Nephron (organoid): ENCODE data around the gene PGBD5.

Source experiments
- H3K27ac Mint-ChIP-seq, 3 experiments: 2 replicates each; pipeline ENCODE4 v1.8.0; 2020; ENCODE audit warnings: mixed read lengths in 3 of 3, mild to moderate bottlenecking in 2 of 3, moderate library complexity in 1 of 3
- H3K27me3 Mint-ChIP-seq: 2 replicates; pipeline ENCODE4 v1.8.0; 2021; ENCODE audit warnings: low read depth, mild to moderate bottlenecking, moderate library complexity, mixed read lengths
- H3K36me3 Mint-ChIP-seq: 2 replicates; pipeline ENCODE4 v1.8.0; 2020; ENCODE audit warnings: low read depth, mixed read lengths
- H3K4me1 Mint-ChIP-seq: 2 replicates; pipeline ENCODE4 v1.8.0; 2020; ENCODE audit warnings: mixed read lengths
- H3K4me3 Mint-ChIP-seq, 3 experiments: 2 replicates each; pipeline ENCODE4 v1.8.0; 2020; ENCODE audit warnings: mild to moderate bottlenecking in 3 of 3, mixed read lengths in 3 of 3, moderate library complexity in 2 of 3
- H3K9me3 Mint-ChIP-seq: 2 replicates; pipeline ENCODE4 v1.8.0; 2020; ENCODE audit warnings: mixed read lengths
- CTCF ChIP-seq, 3 experiments: fragments of 200-600 bp; sonication (generic); IDR thresholded peaks; one replicate each; pipeline ENCODE4 v1.5.0; 2021; ENCODE audit warnings: antibody characterized with exemption in 3 of 3; ENCODE audit not compliant: unreplicated experiment in 3 of 3

The PGBD5 gene

GRCh38 chr1:230308039-230308438 is 118.1 kb downstream of the PGBD5 start:
- peaks cover 39% of the 10 kb centered on the region for H3K4me1 Mint-ChIP-seq
- no peaks in the 10 kb centered on the region for H3K9me3 Mint-ChIP-seq
- peaks cover 17% of the 10 kb centered on the region for H3K27me3 Mint-ChIP-seq
- H3K36me3 Mint-ChIP-seq: no peaks in the 10 kb centered on the region
- H3K4me3 Mint-ChIP-seq: no peak overlapping the region
- peak overlapping the region in 2 of 3 experiments; percentile 8 to 18 for H3K27ac Mint-ChIP-seq
- no peak for TF ChIP-seq CTCF (IDR thresholded peaks at IDR 0.05; ENCODE audit: unreplicated experiment in 3 of 3)

- Mint-ChIP-seq H3K36me3 (no peaks in the 10 kb centered on the region), H3K9me3 (no peaks in the 10 kb centered on the region), H3K27me3 (peaks cover 20% of the 10 kb centered on the region), H3K4me3 (no peak overlapping the region), H3K27ac (peak overlapping the region in 2 of 3 experiments; percentile 8 to 36), H3K4me1 (peaks cover 40% of the 10 kb centered on the region)
- TF ChIP-seq CTCF (IDR thresholded peaks at IDR 0.05; ENCODE audit: unreplicated experiment in 3 of 3): no peak
Measured at GRCh38 chr1:230307213-230307612, 118.9 kb downstream of the PGBD5 start.

GRCh38 chr1:230306169-230306568 is 120.0 kb downstream of the PGBD5 start:
- Mint-ChIP-seq H3K36me3 (no peaks in the 10 kb centered on the region), H3K27me3 (peaks cover 22% of the 10 kb centered on the region), H3K4me3 (no peak overlapping the region), H3K27ac (peak overlapping the region in 1 of 3 experiments; percentile 53), H3K4me1 (peaks cover 40% of the 10 kb centered on the region), H3K9me3 (no peaks in the 10 kb centered on the region)
- no peak for TF ChIP-seq CTCF (IDR thresholded peaks at IDR 0.05; ENCODE audit: unreplicated experiment in 3 of 3)

- peaks cover 3% of the 10 kb centered on the region for H3K9me3 Mint-ChIP-seq
- H3K27me3 Mint-ChIP-seq: peaks cover 19% of the 10 kb centered on the region
- no peak overlapping the region for H3K4me3 Mint-ChIP-seq
- H3K27ac Mint-ChIP-seq: no peak overlapping the region
- peaks cover 35% of the 10 kb centered on the region for H3K4me1 Mint-ChIP-seq
- no peaks in the 10 kb centered on the region for H3K36me3 Mint-ChIP-seq
- no peak for TF ChIP-seq CTCF (IDR thresholded peaks at IDR 0.05; ENCODE audit: unreplicated experiment in 3 of 3)
Measured at GRCh38 chr1:230303822-230304221, 122.3 kb downstream of the PGBD5 start.

- no peak overlapping the region for H3K4me3 Mint-ChIP-seq
- no peaks in the 10 kb centered on the region for H3K36me3 Mint-ChIP-seq
- H3K27ac Mint-ChIP-seq: no peak overlapping the region
- no peak for TF ChIP-seq CTCF (IDR thresholded peaks at IDR 0.05; ENCODE audit: unreplicated experiment in 3 of 3)
- H3K4me1 Mint-ChIP-seq: peaks cover 34% of the 10 kb centered on the region
- H3K27me3 Mint-ChIP-seq: peaks cover 19% of the 10 kb centered on the region
- peaks cover 3% of the 10 kb centered on the region for H3K9me3 Mint-ChIP-seq
Measured at GRCh38 chr1:230303069-230303468, 123.1 kb downstream of the PGBD5 start.

GRCh38 chr1:230301822-230302221 is 124.3 kb downstream of the PGBD5 start:
- Mint-ChIP-seq H3K27ac (no peak overlapping the region), H3K4me1 (peaks cover 21% of the 10 kb centered on the region), H3K27me3 (peaks cover 19% of the 10 kb centered on the region), H3K4me3 (no peak overlapping the region), H3K36me3 (no peaks in the 10 kb centered on the region), H3K9me3 (peaks cover 3% of the 10 kb centered on the region)
- TF ChIP-seq CTCF (IDR thresholded peaks at IDR 0.05; ENCODE audit: unreplicated experiment in 3 of 3): no peak
